Measurements from ENCODE around the gene AFAP1L1.

AFAP1L1 gene

GRCh38 chr5:149372932-149373331 lies 101.3 kb downstream of the AFAP1L1 start:
- Mint-ChIP-seq H3K27ac (no peak overlapping the region), H3K4me3 (no peak overlapping the region), H3K4me1 (no peaks in the 10 kb centered on the region), H3K27me3 (no peaks in the 10 kb centered on the region), H3K36me3 (peaks cover 6% of the 10 kb centered on the region), H3K9me3 (no peaks in the 10 kb centered on the region)
- DNase-seq = no peak
- CTCF ChIA-PET = interaction anchor here (0.9 to 14.8 kb wide), 11 partner anchors 8 to 232 kb away, joined by 3 to 372 read pairs (median 5); no protein-coding TSS in a partner anchor

- no peak overlapping the region for H3K27ac Mint-ChIP-seq
- H3K36me3 Mint-ChIP-seq = no peaks in the 10 kb centered on the region
- H3K4me3 Mint-ChIP-seq = no peak overlapping the region
- no peaks in the 10 kb centered on the region for H3K27me3 Mint-ChIP-seq
- DNase-seq = no peak
- no peaks in the 10 kb centered on the region for H3K4me1 Mint-ChIP-seq
- CTCF ChIA-PET = interaction anchor here (2.1 to 14.8 kb wide), 3 partner anchors 13 to 59 kb away, joined by 6 to 372 read pairs (median 26); no protein-coding TSS in a partner anchor
- H3K9me3 Mint-ChIP-seq = no peaks in the 10 kb centered on the region
These were observed 102.6 kb downstream of the AFAP1L1 start for GRCh38 chr5:149374303-149374702.

GRCh38 chr5:149374801-149375200 lies 103.1 kb downstream of the AFAP1L1 start:
- no peaks in the 10 kb centered on the region for H3K27me3 Mint-ChIP-seq
- CTCF ChIA-PET = interaction anchor here (2.1 to 14.8 kb wide), 2 partner anchors 58 to 59 kb away, joined by 6 to 372 read pairs; no protein-coding TSS in a partner anchor

DNA sequence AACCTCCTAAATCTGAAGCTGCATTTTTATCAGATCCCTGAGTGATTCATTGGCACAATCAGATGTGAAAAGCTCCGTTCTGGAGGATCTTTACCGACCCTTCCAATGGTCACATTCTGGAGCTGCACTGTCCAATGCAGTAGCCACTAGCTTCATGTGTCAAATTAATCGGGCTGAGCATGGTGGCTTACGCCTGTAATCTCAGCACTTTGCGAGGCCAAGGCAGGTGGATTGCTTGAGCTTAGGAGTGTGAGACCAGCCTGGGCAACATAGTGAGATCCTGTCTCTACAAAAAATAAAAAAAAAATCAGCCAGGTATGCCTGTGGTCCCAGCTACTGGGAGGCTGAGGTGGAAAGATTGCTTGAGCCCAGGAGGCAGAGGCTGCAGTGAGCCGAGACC lies 103.8 kb downstream of the AFAP1L1 start:
- no peak overlapping the region for H3K4me3 Mint-ChIP-seq
- no peaks in the 10 kb centered on the region for H3K9me3 Mint-ChIP-seq
- no peak for DNase-seq
- CTCF ChIA-PET = interaction anchor here (1.2 to 14.8 kb wide), 3 partner anchors 9 to 59 kb away, joined by 3 to 372 read pairs (median 6); no protein-coding TSS in a partner anchor
- no peaks in the 10 kb centered on the region for H3K4me1 Mint-ChIP-seq
- H3K36me3 Mint-ChIP-seq = no peaks in the 10 kb centered on the region
- peaks cover 2% of the 10 kb centered on the region for H3K27me3 Mint-ChIP-seq
- H3K27ac Mint-ChIP-seq = no peak overlapping the region

More at GRCh38 chr5:149374801-149375200, 103.1 kb downstream of the AFAP1L1 start:
- H3K9me3 Mint-ChIP-seq = no peaks in the 10 kb centered on the region
- DNase-seq = no peak
- H3K27ac Mint-ChIP-seq = no peak overlapping the region
- H3K36me3 Mint-ChIP-seq = no peaks in the 10 kb centered on the region
- no peak overlapping the region for H3K4me3 Mint-ChIP-seq
- H3K4me1 Mint-ChIP-seq = no peaks in the 10 kb centered on the region

GRCh38 chr5:149376104-149376503 lies 104.4 kb downstream of the AFAP1L1 start:
- no peaks in the 10 kb centered on the region for H3K9me3 Mint-ChIP-seq
- H3K4me1 Mint-ChIP-seq = no peaks in the 10 kb centered on the region
- H3K36me3 Mint-ChIP-seq = no peaks in the 10 kb centered on the region
- CTCF ChIA-PET = interaction anchor here (1.0 to 14.8 kb wide), 5 partner anchors 8 to 59 kb away, joined by 3 to 372 read pairs (median 5); no protein-coding TSS in a partner anchor
- H3K27me3 Mint-ChIP-seq = peaks cover 5% of the 10 kb centered on the region
- no peak overlapping the region for H3K4me3 Mint-ChIP-seq
- no peak overlapping the region for H3K27ac Mint-ChIP-seq
- DNase-seq = no peak

DNA sequence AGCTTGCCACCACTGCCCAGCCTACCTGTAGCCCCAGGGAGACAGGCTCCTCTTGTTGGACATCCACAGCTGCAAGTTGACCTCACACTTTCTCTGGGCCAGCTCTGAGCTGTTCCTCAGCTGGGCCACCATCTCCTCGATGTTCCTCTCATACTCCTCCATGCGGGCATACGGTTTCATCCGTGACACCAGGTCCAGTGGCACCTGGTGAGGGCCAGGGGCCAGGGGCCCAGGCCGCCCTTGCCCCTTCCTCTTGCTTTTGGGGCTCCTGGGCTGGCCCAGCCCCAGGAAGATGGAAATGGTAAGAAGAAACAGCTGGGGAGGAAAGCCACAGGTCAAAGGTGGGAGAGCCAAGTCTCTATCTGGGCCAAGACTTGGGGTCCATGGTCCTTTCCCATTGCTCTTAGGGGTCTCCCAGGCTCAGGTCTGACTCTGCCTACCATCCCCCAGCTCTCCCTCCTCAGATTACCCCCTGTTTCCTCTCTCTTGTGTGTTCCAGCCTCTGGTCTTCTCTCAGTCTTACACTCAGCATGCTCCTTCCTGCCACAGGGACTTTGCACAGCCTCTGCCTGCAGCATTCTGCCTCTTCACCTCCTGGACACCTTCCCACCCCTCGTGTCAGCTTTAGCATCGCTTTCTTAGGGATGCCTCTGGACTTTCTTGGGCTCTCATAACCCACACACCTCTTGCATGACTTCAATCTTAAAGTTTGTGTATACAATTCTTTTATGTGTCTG lies 105.2 kb downstream of the AFAP1L1 start:
- DNase-seq = no peak
- Mint-ChIP-seq H3K4me1 (no peaks in the 10 kb centered on the region), H3K27me3 (peaks cover 6% of the 10 kb centered on the region), H3K9me3 (no peaks in the 10 kb centered on the region), H3K4me3 (no peak overlapping the region), H3K36me3 (no peaks in the 10 kb centered on the region), H3K27ac (no peak overlapping the region)
- CTCF ChIA-PET = interaction anchor here (1.0 to 14.8 kb wide), 4 partner anchors 9 to 60 kb away, joined by 4 to 372 read pairs (median 6); no protein-coding TSS in a partner anchor

DNA sequence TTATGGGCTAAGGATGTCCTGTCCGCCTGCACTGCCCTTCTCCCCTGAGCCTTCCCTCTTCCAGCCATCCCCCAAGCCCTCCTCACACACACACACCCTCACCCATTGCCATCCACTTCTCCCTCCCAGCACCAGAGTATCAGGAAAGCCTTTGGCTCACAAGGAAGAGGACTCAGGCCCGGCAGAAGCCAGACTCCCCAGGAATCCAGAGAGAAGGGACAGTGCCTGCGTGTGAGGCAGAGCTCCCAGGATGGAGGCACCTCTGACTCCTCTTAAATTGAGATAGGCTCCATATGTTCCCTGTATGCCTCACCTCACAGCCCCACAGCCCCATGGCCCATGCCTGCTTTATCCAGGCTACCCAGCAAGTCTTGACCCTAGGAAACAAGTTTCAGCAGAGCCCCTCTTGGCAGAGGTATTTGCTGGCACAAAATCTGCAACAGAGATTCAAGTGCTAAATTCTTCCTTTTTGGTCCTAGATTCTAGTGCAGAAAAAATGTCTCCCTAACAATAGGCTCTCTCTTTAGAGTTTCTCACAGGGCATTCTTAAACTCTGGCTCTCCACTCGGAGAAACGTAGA lies 106.7 kb downstream of the AFAP1L1 start:
- DNase-seq = no peak
- H3K9me3 Mint-ChIP-seq = no peaks in the 10 kb centered on the region
- peaks cover 9% of the 10 kb centered on the region for H3K27me3 Mint-ChIP-seq
- H3K4me1 Mint-ChIP-seq = no peaks in the 10 kb centered on the region
- CTCF ChIA-PET = interaction anchor here (0.5 to 8.4 kb wide), 4 partner anchors 10 to 187 kb away, joined by 3 to 95 read pairs (median 37); no protein-coding TSS in a partner anchor
- no peaks in the 10 kb centered on the region for H3K36me3 Mint-ChIP-seq
- H3K27ac Mint-ChIP-seq = no peak overlapping the region
- H3K4me3 Mint-ChIP-seq = no peak overlapping the region

DNA sequence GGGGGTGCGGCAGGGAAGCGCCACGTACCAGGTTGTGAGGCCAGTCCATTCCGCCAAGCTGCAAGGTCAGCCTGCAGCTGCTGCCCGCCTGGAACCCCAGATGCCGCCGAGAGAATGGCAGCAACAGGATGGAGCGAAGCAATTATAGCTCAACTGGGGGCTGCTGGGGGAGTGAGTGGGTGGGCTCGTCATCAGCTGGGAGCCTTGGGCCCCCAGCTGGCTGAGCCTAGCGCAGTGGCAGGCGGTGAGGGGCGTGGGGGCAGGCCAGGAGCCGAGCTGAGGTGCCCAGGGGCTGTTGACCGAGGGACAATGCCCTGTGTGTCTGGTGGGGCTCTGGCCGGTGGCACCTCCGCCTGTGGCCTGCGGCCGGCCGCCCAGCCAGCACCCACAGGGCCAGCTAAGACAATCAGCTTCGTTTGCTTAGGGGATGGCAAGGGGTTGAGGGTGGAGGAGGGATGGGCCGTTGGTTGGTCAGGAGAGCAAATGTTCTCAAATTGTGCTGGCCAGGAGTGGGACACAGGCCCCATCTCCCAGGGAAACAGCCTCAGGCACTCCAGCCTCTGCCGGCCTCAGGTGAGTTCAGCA lies 107.6 kb downstream of the AFAP1L1 start, which contains the start of gene IL17B:
IL17B (minus strand) TSS at position 116 of the 585 bp plus-strand sequence; CDS start at position 49, 67 bp downstream.
- no peaks in the 10 kb centered on the region for H3K9me3 Mint-ChIP-seq
- no peak for DNase-seq
- CTCF ChIA-PET = interaction anchor here (1.1 to 8.4 kb wide), 6 partner anchors 11 to 239 kb away, joined by 3 to 95 read pairs (median 30); no protein-coding TSS in a partner anchor
- no peak within 1 kb of the TSS for H3K27ac Mint-ChIP-seq
- H3K36me3 Mint-ChIP-seq = no peaks in the 10 kb centered on the region
- H3K4me3 Mint-ChIP-seq = no peak within 1 kb of the TSS
- no peaks in the 10 kb centered on the region for H3K4me1 Mint-ChIP-seq
- H3K27me3 Mint-ChIP-seq = peaks cover 9% of the 10 kb centered on the region

- Mint-ChIP-seq H3K4me1 (no peaks in the 10 kb centered on the region), H3K9me3 (no peaks in the 10 kb centered on the region), H3K27ac (no peak overlapping the region), H3K4me3 (no peak overlapping the region), H3K36me3 (no peaks in the 10 kb centered on the region), H3K27me3 (peaks cover 9% of the 10 kb centered on the region)
- CTCF ChIA-PET = interaction anchor here (1.1 to 8.4 kb wide), 7 partner anchors 8 to 238 kb away, joined by 3 to 95 read pairs (median 14); no protein-coding TSS in a partner anchor
- DNase-seq = no peak
These were observed 108.2 kb downstream of the AFAP1L1 start for GRCh38 chr5:149379818-149380374.

GRCh38 chr5:149380466-149381121 lies 108.9 kb downstream of the AFAP1L1 start:
- no peak for DNase-seq
- no peaks in the 10 kb centered on the region for H3K9me3 Mint-ChIP-seq
- H3K36me3 Mint-ChIP-seq = no peaks in the 10 kb centered on the region
- CTCF ChIA-PET = interaction anchor here (0.9 to 8.4 kb wide), 13 partner anchors 9 to 242 kb away, joined by 3 to 95 read pairs (median 6); no protein-coding TSS in a partner anchor
- H3K27ac Mint-ChIP-seq = no peak overlapping the region
- no peaks in the 10 kb centered on the region for H3K4me1 Mint-ChIP-seq
- no peak overlapping the region for H3K4me3 Mint-ChIP-seq
- peaks cover 9% of the 10 kb centered on the region for H3K27me3 Mint-ChIP-seq

DNA sequence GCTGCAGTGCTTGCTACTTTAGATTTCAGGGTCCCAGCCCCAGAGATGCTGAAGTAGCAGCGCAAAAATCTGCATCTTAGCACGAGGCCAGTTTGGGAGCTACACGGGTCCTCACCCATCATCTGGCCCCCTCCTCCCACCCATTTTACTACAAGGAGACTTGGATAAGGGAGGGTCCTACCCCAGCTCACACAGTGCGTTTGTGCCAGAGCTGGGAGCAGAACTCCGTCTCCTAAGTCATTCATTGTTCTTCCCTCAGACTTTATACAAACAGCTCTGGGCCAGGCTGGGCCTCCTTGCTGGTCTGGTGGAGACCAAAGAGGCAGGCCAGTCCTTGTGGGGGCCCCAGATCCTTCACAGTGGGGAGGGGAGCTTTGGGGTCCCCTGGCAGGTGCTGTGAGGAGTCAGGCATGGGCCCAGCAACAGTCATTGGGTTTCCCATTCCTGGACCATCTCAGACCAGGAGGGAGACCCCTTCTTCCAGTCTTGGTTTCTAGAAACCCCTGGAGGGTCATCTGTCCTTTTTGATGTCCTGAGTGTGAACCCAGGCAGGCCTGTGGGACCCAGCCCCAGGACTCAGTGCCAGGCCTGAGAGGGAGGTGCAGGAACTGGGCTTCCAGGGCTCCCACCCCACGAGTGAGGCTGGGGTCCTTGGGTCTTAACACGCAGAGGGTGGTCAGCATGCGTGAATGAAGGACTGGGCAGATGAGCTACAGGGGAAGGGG lies 109.8 kb downstream of the AFAP1L1 start:
- H3K4me3 Mint-ChIP-seq = no peak overlapping the region
- DNase-seq = no peak
- H3K9me3 Mint-ChIP-seq = no peaks in the 10 kb centered on the region
- H3K36me3 Mint-ChIP-seq = no peaks in the 10 kb centered on the region
- H3K27ac Mint-ChIP-seq = no peak overlapping the region
- H3K27me3 Mint-ChIP-seq = peaks cover 9% of the 10 kb centered on the region
- CTCF ChIA-PET = interaction anchor here (0.6 to 8.4 kb wide), 17 partner anchors 9 to 241 kb away, joined by 3 to 95 read pairs (median 4); no protein-coding TSS in a partner anchor
- no peaks in the 10 kb centered on the region for H3K4me1 Mint-ChIP-seq

GRCh38 chr5:149381986-149382338 lies 110.3 kb downstream of the AFAP1L1 start:
- Mint-ChIP-seq H3K27me3 (peaks cover 11% of the 10 kb centered on the region), H3K4me1 (no peaks in the 10 kb centered on the region), H3K36me3 (no peaks in the 10 kb centered on the region), H3K27ac (no peak overlapping the region), H3K4me3 (no peak overlapping the region), H3K9me3 (no peaks in the 10 kb centered on the region)
- DNase-seq = peak; percentile 83
- CTCF ChIA-PET = interaction anchor here (0.6 to 8.4 kb wide), 21 partner anchors 9 to 236 kb away, joined by 3 to 95 read pairs (median 3); no protein-coding TSS in a partner anchor
